Right lung (tissue), 5 donors: ENCODE data around the gene EXOC3. TPM values are rescaled to one million over a fixed set of nuclear protein-coding genes. Genes with fewer than 3 reads are reported as not detected.
"Not testable (repeated sequence)": the region's sequence is repeated elsewhere in the genome, so short reads cannot be mapped to it uniquely, and the experiment has no call there.

Source experiments
- DNase-seq, 2 donors: peaks; one replicate each; pipeline ENCODE4 v3.0.0-alpha.2; 2013
- polyA plus RNA-seq, 5 donors: library from polyadenylated mRNA; unstranded; fragments of 120-200 nt; gene quantifications; one replicate each; pipeline versions ENCODE4 v1.2.1 to v1.2.3, GENCODE V29; 2013; ENCODE audit warnings: inconsistent platforms in 1 of 5, low replicate concordance in 1 of 5; ENCODE audit not compliant: insufficient read length in 5 of 5, insufficient read depth in 1 of 5

The EXOC3 gene
- polyA plus RNA-seq, 5 donors = 43.6 to 59.3 (median 55.2) TPM

DNA sequence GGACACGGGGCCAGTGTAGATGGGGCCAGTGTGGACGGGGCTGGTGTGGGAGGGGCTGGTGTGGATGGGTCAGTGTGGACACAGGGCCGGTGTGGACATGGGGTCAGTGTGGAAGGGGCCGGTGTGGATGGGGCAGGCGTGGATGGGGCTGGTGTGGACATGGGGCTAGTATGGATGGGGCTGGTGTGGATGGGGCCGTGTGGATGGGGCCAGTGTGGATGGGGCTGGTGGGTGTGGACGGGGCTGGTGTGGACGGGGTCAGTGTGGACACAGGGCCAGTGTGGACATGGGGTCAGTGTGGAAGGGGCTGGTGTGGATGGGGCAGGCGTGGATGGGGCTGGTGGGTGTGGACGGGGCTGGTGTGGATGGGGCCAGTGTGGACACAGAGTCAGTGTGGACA, 57.5 kb downstream of the EXOC3 start:
- no peak for DNase-seq

DNA sequence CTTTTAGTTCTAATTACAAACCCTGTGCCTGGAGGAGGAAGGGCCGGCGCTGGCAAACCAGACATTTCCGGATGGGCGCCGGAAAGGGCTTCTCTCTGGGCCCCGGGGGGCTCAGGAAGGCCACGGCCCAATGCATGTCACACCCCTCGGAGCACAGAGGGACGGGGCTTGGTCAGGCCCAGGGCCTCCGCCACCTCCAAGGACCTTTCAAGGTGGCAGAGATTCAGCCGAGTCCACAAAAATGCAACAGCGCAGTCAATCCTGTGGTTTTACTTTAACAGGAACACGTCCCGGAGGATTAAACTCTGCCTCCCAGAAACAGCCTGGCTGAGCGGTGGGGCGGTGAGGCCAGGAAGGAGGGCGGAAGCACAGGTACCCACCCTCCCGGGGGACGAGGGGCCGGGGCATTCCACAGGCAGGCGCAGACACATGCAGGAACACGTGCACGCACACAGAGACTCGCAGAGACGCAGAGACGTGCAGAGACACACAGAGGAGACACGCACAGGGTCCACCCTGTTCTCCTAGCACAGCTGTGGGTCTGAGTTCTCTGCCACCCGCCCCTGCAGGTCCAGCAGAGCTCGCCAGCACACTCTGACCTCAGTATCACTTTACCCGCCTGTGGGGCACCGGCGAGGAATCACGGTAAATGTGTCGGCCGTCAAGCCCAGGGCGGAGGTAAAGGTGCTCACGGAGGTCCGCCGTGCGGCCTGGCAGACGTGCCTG, 58.3 kb downstream of the EXOC3 start:
- no peak for DNase-seq

GRCh38 chr5:501831-502184, 58.8 kb downstream of the EXOC3 start:
- no peak for DNase-seq

- DNase-seq = no peak
These were observed 59.5 kb downstream of the EXOC3 start for GRCh38 chr5:502325-503079.

DNA sequence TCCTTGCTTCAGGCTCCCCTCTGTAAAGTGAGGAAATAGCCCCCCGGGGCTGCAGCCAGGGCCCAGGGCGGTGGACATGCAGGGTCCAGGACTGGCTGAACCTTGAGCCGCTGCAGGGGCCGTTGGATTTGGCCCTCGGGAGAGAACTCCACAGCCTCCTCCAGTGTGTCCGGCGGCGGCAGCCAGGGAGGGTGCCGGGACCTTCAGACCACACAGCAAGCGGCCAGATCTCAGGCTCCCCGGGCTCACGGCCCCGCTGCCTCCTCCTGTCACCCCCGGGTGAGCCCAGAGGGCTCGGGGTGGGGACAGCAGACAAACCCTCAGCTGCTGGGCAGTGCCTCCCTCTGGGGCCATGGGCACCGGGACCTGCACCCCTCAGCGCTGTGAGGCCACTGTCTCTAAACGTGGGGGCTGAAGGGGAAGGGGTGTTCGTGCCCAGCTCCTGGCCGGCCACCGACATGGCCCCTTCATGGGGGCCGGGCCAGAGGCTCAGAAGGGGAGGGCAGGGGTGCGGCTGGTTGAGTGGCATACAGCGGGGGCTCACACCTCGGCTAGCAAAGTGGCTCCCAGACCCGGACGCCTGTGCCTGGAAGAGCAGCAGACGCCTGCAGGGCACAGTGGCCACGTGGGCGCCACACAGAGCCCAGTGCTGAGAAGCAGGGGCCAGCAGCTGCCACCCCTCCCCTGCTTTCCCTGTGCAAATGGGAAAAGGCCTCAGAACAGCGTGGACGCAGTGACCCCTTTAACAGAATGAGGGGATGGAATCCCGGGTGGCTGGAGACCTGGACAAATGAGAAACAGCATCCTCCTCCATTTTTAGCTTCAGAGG, 61.6 kb downstream of the EXOC3 start:
- DNase-seq = no peak

DNA sequence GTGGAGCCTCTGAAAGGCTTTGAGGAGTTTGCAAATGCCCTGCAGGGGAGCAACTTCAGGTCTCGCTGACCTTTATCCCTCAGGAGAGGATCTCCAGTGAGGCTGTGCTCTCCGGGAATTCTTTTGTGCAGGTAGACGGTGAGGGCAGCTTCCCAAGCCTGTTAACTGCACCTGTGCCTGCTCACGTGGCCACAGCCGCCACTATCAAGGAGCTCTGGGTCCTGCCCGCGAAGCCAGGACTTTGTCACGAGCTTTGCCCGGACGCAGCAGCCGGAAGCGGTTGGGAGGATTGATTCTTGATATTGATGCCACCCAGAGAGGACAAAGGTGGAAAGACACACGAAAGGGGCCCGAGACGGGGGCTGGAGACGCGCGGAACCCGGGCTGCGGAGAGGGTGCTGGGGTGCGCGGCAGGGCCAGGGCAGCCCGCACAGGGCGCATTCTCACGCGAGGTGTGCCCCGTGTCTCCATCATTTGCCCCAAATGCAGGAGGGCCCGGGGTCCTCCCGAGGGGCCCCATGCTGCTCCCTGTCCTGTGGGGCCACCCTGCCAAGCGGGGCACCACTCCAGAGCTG, 63.1 kb downstream of the EXOC3 start:
- no peak for DNase-seq

- not testable (repeated sequence) for DNase-seq
These were observed 65.1 kb downstream of the EXOC3 start for GRCh38 chr5:507986-508575.

- DNase-seq = no peak
These were observed 66.7 kb downstream of the EXOC3 start for GRCh38 chr5:509611-510185.

GRCh38 chr5:510521-510920, 67.5 kb downstream of the EXOC3 start:
- DNase-seq = no peak

DNA sequence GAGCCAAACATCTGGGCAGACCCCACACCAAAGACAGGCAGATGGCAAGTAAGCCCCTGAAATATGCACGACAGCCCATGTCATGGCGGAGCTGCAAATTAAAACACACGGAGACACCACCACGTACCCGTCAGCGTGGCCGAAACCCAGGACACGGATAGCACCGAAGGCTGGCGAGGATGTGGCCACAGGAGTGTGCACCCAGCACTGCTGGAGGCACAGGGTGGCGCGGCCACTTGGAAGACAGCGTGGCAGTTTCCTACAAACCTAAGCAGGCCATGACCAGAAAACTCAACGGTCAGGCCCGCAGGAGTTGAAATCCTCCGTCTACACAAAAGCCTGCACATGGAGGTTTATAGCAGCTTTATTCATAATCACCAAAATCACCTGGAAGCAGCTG, 68.5 kb downstream of the EXOC3 start:
- no peak for DNase-seq

DNA sequence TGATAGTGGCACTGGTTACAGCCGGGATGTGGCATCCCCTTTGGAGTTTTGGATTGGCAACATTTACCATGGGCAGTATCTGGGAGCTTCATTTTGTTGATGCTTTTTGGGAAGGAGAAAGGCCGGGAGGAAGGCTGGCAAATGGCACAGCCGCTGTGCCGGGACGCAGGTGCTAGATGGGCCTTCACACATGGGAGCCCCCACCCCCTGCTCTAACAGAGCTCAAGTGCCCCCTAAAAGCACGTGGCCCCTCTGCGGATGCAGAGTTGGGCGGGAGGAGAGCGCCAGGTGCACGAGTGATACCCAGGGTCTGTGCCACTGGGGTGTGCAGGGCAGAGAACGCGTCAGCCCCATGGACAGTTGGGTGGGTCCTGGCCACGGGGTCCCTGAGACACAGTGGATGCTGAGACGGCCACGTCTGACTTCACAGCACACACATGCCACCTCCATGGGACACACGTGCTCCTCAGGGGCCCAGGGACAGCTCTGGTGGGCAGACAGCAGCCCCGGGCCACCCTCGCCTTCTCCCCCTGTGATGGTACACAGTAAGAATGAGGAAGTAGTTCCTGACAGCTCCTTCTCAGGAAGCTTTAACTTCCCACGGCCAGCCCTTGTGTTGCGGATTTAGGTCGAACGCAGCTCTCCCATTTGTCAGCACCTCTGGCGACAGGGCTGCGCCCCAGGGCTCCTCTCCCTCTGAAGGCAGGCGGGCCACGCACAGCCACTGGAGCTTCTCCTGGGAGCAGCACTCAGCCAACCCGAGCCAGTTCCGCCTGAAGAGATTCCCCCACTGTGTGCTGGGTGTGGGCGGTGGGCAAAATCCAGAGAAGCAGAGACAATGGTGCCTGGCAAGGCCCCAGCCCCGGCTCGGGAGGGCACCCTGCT, 70.5 kb downstream of the EXOC3 start:
- no peak for DNase-seq

DNA sequence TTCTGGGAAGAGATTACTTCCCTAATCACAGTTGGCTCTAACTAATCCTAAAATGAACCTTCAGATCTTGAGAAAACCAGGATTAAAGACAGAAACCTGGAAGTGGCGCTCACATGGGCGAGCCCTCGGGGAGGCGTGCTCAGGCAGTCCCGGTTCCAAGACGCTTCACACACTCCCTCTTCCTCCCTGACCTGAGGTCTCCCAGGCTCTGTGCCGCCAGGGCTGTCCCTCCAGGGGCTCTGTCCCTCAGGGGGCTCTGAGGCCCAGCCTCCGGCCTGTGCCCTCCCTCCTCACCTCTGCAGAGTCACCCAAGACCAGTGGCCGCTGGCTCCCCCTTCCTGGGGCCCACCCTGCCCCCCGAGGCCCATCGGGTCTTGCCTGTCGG, 71.1 kb downstream of the EXOC3 start:
- no peak for DNase-seq

DNA sequence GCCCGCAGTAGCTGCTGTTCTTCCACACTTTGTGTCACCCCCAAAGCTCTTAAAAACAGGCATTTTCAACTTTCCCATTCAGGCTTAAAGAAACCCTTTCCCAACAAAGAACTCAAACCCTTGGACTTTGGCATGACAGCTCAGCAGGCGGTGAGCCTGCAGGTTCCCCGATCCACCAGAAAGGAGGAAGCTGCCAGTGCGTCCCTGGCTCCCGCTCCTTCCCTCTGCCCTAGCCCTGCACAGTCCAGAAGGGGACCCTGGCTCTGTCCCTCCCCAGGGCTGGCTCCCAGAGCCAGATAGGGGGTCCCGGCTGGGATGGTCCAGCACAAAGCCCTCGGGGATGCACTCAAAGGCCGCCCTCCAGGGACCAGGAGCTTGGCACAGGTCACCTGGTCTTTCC, 71.7 kb downstream of the EXOC3 start:
- DNase-seq = no peak

- DNase-seq = no peak
These were observed 72.4 kb downstream of the EXOC3 start for GRCh38 chr5:515273-515836.

- DNase-seq = no peak
These were observed 73.5 kb downstream of the EXOC3 start for GRCh38 chr5:516338-516925.
